ENCODE measurements around the gene LARP4B.

LARP4B gene

DNA sequence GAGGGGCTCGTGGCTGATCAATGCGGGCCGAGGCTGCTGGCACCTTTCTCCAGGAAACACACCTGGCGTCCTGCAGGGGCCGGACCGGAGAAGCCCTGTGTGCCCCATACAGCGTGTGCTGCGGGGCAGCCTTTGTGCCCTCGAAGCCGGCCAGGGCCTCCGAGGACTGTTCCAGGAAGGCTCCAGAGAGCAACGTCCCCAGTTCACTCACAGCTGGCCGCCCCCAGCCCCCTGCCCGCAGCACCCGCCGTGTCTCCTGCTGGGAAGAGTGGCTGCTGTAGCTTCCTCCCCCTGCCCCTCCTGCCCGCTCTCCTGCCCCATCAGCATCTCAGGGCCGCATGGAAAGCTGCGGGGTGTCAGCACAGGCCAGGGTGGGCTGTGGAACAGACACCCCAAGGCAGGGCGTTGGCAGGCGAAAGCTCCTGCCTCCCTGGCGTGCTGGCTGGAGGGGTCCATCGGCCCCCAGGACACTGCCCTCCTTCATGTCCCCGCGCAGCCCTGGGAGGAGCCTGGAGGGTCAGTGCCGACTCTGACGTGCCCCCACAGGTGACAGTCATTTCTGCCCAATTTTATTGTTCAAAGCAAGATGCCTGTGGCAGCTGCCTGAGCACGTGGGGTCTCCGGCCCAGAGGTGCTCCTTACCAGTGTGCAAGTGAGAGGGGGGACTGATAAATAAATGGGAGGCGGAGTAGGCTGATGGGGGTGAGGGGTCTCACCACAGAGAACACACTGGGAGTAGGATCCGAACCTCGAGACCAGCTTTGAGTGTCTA lies 146.2 kb downstream of the LARP4B start:
- Mint-ChIP-seq H3K27me3 (peaks cover 21% of the 10 kb centered on the region), H3K9me3 (no peaks in the 10 kb centered on the region), H3K4me3 (no peak overlapping the region), H3K27ac (no peak overlapping the region), H3K4me1 (ENCODE audit: low read depth) (no peaks in the 10 kb centered on the region), H3K36me3 (ENCODE audit: low read depth) (no peaks in the 10 kb centered on the region)

DNA sequence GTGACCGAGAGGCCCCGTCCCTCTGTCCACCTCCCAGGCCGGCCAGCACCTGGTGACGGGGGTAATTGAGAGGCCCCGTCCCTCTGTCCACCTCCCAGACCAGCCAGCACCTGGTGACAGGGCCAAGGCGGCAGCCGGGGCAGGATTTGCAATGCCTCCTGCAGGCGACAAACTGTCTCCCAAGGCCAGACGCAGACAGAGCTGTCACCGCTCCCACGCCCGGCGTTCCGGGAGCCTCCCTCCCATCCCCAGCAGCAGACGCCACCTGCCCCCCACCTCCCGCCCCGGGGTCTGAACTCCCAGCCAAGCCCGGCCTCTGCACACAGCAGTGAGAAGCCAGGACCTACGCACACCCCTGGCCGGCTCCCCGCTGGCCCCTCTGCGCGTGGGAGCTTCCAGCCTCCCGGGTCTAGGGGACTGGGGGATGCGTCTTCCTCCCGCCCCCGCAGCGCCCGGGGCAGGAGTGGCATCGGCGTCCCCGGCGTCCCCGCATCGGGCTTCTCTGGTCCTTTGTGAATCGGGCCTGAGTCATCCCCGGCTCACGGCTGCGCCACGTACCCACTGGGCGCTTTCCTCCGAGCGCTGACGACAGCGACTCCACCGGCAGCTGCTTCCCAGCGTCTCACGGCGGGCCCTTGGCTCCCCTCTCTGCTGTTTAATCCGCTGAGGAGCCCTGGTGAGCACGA lies 147.0 kb downstream of the LARP4B start:
- Mint-ChIP-seq H3K27ac (no peak overlapping the region), H3K4me3 (no peak overlapping the region), H3K36me3 (ENCODE audit: low read depth) (no peaks in the 10 kb centered on the region), H3K4me1 (ENCODE audit: low read depth) (no peaks in the 10 kb centered on the region), H3K9me3 (no peaks in the 10 kb centered on the region), H3K27me3 (peaks cover 24% of the 10 kb centered on the region)

DNA sequence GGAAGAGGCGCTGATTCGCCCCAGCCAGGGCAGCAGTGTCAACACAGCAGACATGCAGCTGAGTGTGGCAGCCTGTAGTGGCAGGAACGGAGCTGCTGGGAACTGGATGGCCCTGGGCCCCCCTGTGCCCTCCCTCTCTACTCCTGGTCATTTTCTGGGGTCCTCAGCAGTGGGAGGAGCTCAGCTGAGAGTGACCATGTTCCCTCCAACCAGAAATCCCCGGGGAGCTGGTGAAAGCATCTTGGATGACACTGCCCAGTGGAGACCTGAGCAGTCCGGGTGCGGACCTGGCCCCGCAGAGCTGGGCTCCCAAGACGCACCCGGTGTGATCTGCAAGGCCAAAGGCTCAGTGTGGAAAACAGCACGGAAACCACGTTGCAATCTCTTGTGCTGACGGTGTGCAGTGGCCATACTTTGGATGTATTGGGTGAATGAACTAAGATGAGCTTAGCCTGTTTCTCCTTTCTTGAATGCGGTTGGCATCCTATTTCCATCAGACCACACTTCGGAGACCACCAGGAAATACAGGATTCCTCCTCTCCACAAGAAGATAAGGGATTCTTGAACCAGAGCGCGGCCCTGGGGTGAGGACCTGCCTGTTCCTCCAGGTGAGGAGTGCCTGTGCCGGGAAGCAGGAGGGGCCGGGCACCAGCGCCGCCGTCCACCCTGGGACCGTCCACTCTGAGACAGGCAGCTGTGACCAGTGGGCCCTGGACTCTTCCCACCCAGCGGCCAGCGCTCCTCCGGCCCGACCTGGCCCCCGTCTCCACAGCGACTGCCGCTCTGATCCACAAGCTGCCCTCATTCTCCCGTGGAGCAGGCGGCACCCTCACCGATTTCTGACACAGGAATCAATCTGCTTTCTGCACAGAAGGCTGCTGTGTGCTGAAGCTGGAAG lies 148.5 kb downstream of the LARP4B start:
- no peaks in the 10 kb centered on the region for H3K4me1 Mint-ChIP-seq (ENCODE audit: low read depth)
- no peaks in the 10 kb centered on the region for H3K36me3 Mint-ChIP-seq (ENCODE audit: low read depth)
- no peak overlapping the region for H3K27ac Mint-ChIP-seq
- peaks cover 24% of the 10 kb centered on the region for H3K27me3 Mint-ChIP-seq
- no peak overlapping the region for H3K4me3 Mint-ChIP-seq
- H3K9me3 Mint-ChIP-seq = no peaks in the 10 kb centered on the region

DNA sequence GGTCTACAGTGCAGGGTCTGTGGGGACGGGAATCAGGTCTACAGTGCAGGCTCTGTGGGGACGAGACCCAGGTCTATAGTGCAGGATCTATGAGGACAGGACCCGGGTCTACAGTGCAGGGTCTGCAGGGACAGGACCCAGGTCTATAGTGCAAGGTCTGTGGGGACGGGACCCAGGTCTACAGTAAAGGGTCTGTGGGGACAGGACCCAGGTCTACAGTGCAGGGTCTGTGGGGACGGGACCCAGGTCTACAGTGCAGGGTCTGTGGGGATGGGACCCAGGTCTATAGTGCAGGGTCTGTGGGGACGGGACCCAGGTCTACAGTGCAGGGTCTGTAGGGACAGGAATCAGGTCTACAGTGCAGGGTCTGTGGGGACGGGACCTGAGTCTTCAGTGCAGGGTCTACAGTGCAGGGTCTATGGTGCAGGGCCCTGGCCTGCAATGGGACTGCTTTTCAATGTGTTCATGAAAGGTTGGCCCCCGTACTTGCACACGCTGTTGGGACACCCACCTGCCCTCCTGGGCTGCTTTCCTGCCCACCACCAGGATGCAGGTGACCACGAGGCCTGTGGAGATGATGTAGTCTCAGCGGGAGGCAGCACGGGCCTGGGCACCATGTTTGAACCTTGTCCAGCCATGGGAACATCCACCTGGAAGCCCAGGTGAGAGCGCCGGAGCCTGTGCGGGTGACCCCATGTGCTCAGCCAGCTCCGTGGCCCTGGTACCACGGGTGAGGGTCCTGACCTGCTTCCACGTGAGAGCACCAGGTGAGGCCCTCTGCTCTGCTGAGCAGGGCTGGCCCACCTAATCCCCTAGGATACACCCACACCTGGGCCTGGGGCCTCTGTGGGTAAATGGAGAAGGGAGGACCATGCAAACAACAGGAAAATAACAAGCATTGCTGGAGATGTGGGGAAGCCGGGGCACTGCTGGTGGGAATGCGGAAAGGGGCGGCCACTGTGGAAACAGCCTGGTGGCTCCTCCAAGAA lies 150.7 kb downstream of the LARP4B start:
- Mint-ChIP-seq H3K4me1 (ENCODE audit: low read depth) (no peaks in the 10 kb centered on the region), H3K36me3 (ENCODE audit: low read depth) (no peaks in the 10 kb centered on the region), H3K4me3 (no peak overlapping the region), H3K9me3 (no peaks in the 10 kb centered on the region), H3K27me3 (peaks cover 20% of the 10 kb centered on the region), H3K27ac (no peak overlapping the region)

DNA sequence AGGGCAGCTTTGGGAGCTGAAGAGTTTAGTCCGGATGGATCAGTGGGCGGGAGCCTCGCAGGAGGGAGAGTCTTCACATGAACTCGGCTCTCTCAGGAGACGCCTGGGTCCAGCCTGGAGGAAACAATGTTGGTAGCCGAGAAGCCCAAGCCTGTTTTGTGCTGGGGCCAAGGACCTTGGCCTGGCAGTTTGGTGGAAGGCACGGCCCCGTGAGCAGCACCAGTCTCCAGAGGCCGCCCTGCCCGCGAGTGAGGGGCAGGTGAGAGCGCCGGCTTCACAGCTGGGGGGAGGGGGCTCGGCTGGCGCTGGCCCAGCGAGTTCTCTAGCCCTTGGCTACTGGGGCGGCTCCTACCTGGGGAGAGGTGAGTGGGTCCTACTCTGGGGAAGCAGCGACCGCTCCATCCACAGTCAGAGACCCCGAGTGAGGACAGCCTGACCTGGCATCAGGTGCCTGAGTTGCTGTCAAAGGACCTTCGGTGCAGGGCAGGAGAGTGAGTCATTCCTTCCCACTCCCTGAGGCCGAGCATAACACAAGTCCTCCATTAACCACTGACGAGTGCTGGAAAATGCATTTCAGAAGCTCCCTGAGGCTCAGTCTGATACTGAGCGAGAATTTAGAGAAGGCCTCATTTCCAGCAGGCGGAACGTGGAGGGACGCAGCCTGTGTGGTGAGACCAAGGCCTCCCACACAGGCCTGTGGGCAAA lies 152.7 kb downstream of the LARP4B start:
- peaks cover 16% of the 10 kb centered on the region for H3K27me3 Mint-ChIP-seq
- no peak overlapping the region for H3K4me3 Mint-ChIP-seq
- H3K36me3 Mint-ChIP-seq (ENCODE audit: low read depth) = no peaks in the 10 kb centered on the region
- H3K4me1 Mint-ChIP-seq (ENCODE audit: low read depth) = no peaks in the 10 kb centered on the region
- H3K27ac Mint-ChIP-seq = no peak overlapping the region
- H3K9me3 Mint-ChIP-seq = no peaks in the 10 kb centered on the region

DNA sequence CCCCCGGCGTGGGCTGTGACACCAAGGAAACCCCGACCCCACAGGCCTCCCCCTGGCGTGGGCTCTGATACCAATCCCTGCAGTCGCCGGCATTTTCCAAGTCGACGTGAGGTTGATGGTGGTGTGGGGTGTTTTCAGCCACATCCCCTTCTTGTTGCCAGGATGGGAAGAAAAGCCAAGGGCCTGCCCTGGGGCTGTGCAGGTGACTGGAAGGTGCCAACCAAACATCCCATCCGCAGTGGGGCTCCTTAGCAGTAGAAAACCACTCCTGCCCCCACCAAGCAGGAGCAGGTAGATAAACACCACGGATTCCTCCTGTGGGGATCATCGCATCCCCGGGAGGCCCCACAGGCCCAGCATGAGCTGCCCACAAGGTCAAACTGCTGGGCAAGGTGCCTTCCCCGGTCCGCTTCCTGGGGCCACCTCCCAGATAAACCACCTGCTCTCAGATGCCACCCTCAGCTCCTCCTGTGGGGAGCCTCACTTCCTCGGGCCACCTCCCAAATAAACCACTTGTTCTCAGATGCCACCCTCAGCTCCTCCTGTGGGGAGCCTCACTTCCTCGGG lies 153.5 kb downstream of the LARP4B start:
- H3K4me3 Mint-ChIP-seq = no peak overlapping the region

DNA sequence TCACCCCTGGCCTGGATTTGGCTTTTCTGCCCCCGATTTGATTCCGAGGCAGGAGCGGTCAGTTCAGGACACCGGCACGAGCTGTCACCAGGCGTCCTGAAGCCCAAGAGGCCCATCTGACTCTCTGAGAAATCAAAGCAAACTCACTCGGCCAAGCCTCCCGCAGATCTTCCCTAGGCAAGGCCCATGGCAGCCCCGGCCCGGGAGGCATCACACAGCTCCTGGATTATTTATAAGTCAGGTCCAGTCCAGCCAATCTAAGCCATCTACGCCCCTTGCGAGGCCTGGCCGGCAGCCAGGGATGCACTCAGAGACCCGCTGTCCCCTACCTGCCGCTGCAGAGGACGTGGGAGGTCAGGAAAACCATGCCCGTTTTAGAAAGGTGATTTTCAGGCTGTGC lies 154.7 kb downstream of the LARP4B start:
- Mint-ChIP-seq H3K9me3 (no peaks in the 10 kb centered on the region), H3K4me1 (ENCODE audit: low read depth) (no peaks in the 10 kb centered on the region), H3K4me3 (no peak overlapping the region), H3K36me3 (ENCODE audit: low read depth) (no peaks in the 10 kb centered on the region), H3K27ac (no peak overlapping the region), H3K27me3 (peaks cover 7% of the 10 kb centered on the region)

More for the DNA sequence above, 153.5 kb downstream of the LARP4B start:
- no peaks in the 10 kb centered on the region for H3K9me3 Mint-ChIP-seq
- no peaks in the 10 kb centered on the region for H3K4me1 Mint-ChIP-seq (ENCODE audit: low read depth)
- peaks cover 16% of the 10 kb centered on the region for H3K27me3 Mint-ChIP-seq
- H3K27ac Mint-ChIP-seq = no peak overlapping the region
- H3K36me3 Mint-ChIP-seq (ENCODE audit: low read depth) = no peaks in the 10 kb centered on the region

DNA sequence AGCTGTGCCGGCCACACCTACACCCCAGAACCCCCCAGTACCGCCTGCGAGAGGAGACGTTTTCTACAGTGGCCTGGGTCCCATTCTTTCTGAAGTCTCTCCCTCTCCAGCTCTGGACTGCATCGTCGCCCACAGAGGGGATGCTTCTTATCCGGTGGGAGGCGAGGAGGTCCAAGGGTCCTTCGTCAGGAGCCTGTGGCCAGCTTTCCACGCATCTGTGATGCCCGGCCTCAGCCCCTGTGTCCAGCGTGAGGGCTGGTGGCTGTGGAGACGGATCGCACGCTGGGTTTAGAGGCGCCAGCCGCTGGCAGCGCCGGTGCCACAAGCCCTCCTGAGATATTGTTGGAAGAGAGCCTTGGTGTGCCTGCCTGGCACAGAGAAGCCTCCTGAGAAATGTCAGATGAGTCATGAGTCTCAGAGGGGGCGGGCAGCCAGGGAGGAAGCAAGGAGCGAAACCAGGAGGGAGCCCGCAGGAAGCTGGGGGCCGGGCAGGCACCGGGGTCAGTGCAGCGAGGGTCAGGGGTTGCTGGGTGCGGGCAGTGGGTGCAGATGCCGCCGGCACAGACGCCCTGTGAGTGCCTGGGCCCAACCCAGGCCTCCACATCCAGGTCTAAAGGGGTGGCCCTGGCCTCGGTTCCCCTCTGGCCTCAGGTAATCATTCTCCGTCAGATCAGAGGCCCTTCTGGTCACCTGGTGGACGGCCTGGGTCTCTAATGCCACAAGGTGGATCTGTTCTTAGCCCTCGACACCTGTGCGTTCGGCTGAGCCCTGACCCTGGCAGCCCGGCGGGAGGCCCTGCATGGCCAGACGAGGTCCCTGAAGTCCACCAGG lies 156.0 kb downstream of the LARP4B start:
- no peaks in the 10 kb centered on the region for H3K36me3 Mint-ChIP-seq (ENCODE audit: low read depth)
- H3K4me3 Mint-ChIP-seq = no peak overlapping the region
- no peak overlapping the region for H3K27ac Mint-ChIP-seq
- H3K9me3 Mint-ChIP-seq = no peaks in the 10 kb centered on the region
- peaks cover 4% of the 10 kb centered on the region for H3K27me3 Mint-ChIP-seq
- no peaks in the 10 kb centered on the region for H3K4me1 Mint-ChIP-seq (ENCODE audit: low read depth)

DNA sequence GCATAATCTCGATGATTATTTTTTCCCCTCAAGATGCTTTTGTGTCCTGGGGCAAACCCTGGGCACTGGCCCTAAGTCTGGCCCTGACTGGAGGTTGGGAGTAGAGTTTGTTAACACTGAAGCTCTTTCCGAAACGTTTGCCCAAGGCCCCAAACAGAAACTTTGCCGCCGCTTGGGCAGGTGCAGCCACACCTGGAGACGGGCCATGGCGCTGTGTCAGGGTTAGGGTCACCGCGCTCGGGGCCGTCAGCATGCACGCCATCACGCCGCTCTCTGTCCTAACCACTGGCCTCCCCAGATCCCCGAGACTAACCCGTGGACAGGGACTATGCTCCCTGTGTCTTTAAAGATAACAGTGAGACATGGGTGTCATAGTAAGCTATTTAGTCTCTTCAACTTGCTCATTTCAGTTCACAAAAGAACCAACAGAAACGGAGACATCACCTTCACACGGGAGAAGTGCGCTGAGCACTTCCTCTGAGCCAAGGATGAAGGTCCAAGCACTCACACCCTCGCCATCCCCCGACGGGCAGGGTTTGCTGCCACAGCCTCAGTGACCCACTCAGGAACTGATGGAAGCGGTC lies 156.8 kb downstream of the LARP4B start:
- no peak overlapping the region for H3K4me3 Mint-ChIP-seq

DNA sequence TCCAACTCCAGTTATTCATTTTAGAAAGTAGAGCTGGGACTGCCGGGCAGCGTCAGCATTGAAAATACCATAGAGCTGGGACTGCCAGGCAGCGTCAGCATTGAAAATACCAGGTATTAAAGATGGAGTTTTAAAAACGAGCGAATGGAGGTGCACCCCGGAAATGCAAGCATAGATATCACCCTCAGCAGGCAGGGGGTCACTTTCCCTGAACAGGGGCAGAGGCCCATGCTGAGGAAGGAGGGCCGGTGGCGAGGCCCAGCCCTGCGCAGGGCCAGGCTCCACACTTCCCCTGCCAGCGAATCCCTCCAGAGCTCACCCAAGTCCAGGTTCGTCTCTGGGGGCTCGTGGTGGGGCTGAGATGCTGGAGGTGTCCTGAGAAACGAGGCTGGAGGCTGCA lies 157.3 kb downstream of the LARP4B start:
- Mint-ChIP-seq H3K27me3 (no peaks in the 10 kb centered on the region), H3K27ac (no peak overlapping the region), H3K9me3 (no peaks in the 10 kb centered on the region), H3K4me3 (no peak overlapping the region), H3K36me3 (ENCODE audit: low read depth) (no peaks in the 10 kb centered on the region), H3K4me1 (ENCODE audit: low read depth) (no peaks in the 10 kb centered on the region)

More for the DNA sequence above, 156.8 kb downstream of the LARP4B start:
- H3K9me3 Mint-ChIP-seq = no peaks in the 10 kb centered on the region
- no peaks in the 10 kb centered on the region for H3K27me3 Mint-ChIP-seq
- no peaks in the 10 kb centered on the region for H3K4me1 Mint-ChIP-seq (ENCODE audit: low read depth)
- no peak overlapping the region for H3K27ac Mint-ChIP-seq
- no peaks in the 10 kb centered on the region for H3K36me3 Mint-ChIP-seq (ENCODE audit: low read depth)

DNA sequence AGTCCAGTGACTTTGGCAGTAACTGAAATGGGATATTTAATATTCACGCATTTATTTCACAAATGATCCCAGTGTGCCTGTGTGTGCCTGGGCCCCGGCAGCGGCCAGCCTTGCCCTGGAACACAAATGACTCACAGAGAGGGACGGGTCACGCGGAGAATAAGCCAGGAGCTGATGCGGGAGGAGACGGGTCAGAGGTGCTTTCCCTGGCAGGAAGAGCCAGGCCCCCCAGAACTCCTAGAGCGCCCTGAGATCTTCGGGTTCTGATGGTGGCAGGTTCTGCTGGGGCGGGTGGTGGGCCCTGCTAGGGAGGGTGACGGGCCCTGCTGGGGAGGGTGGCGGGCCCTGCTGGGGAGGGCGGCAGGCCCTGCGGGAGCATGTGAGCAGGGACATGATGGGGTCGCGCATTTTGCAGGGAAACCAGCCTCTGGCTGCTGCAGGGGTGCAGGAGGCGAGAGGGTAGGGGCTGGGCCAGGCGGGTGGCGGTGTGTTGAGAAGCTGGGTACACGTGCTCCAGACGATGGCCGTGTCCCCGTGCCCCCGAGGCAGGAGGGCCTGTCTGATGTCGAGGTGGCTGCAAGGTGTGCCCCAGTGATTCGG lies 157.8 kb downstream of the LARP4B start:
- Mint-ChIP-seq H3K4me3 (no peak overlapping the region), H3K36me3 (ENCODE audit: low read depth) (no peaks in the 10 kb centered on the region)

DNA sequence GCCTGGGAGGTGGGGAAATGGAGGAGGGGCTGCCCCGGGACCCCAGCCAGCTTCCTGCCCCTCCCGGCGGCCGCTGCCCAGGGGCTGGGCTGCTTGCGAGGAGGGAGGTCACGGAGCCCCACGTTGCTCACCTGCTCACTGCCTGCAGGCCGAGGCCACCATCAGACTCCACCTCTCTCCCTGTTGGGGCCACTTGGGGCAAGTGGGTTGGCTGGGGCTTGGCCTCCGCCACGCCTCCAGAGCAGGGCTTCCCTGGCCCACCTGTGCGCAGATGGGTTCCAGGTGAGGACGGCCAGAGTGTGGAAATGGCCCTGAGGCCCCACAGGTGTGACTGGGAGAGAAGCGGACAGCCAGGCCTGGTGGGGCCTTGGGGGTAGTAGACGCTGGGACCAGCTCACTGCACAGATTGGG lies 159.3 kb downstream of the LARP4B start:
- no peak overlapping the region for H3K27ac Mint-ChIP-seq
- H3K27me3 Mint-ChIP-seq = no peaks in the 10 kb centered on the region
- no peaks in the 10 kb centered on the region for H3K36me3 Mint-ChIP-seq (ENCODE audit: low read depth)
- peaks cover 11% of the 10 kb centered on the region for H3K9me3 Mint-ChIP-seq
- H3K4me3 Mint-ChIP-seq = no peak overlapping the region
- no peaks in the 10 kb centered on the region for H3K4me1 Mint-ChIP-seq (ENCODE audit: low read depth)

More for the DNA sequence above, 157.8 kb downstream of the LARP4B start:
- Mint-ChIP-seq H3K9me3 (no peaks in the 10 kb centered on the region), H3K27me3 (no peaks in the 10 kb centered on the region), H3K4me1 (ENCODE audit: low read depth) (no peaks in the 10 kb centered on the region), H3K27ac (no peak overlapping the region)
